Mammary epithelial cell (primary cell): ENCODE data around the gene NLGN4Y.

Experiments used
- EZH2 ChIP-seq: IDR thresholded peaks from 2 replicates; pipeline ENCODE4 v1.6.1; 2012; ENCODE audit warnings: low read length, inconsistent platforms, borderline replicate concordance
- TF ChIP-seq, protein P1 (sequence below), 2 donors: IDR thresholded peaks in 1 of 2; conservative IDR thresholded peaks in 1 of 2; 2 replicates each; pipeline ENCODE4 v1.5.1; 2011 to 2012; ENCODE audit warnings: inconsistent platforms in 2 of 2, low read length in 2 of 2, mild to moderate bottlenecking in 2 of 2, control low read depth in 1 of 2, low read depth in 1 of 2; ENCODE audit not compliant: insufficient read depth in 1 of 2; ENCODE audit errors: extremely low read depth in 1 of 2

DNA sequence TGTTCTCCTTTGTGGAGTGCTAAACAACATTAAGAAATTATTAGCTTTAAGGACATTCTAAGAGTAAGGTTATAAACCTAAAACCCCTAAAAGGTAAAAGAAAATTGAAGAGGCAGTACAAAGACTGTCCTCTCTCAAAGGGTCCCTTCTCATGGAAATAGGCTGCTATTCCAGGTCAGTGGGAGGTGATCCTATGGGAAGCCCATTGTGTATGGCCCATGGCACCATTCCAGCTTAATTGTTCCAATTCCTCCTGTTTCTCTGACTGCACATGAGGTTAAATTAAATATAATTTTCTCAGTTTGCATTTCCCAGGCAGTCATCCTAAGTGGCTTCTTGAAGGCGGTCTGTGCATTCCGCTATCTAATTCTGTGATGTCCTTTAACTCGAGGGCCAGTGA, 57.0 kb downstream of the NLGN4Y start:
- TF ChIP-seq, protein P1, sequence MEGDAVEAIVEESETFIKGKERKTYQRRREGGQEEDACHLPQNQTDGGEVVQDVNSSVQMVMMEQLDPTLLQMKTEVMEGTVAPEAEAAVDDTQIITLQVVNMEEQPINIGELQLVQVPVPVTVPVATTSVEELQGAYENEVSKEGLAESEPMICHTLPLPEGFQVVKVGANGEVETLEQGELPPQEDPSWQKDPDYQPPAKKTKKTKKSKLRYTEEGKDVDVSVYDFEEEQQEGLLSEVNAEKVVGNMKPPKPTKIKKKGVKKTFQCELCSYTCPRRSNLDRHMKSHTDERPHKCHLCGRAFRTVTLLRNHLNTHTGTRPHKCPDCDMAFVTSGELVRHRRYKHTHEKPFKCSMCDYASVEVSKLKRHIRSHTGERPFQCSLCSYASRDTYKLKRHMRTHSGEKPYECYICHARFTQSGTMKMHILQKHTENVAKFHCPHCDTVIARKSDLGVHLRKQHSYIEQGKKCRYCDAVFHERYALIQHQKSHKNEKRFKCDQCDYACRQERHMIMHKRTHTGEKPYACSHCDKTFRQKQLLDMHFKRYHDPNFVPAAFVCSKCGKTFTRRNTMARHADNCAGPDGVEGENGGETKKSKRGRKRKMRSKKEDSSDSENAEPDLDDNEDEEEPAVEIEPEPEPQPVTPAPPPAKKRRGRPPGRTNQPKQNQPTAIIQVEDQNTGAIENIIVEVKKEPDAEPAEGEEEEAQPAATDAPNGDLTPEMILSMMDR (conservative IDR thresholded peaks at IDR 0.05 in 1 of 2, IDR thresholded peaks at IDR 0.05 in 1 of 2; ENCODE audit: extremely low read depth in 1 of 2, insufficient read depth in 1 of 2, low read depth in 1 of 2, low read length in 2 of 2), result no peak
- TF ChIP-seq EZH2, result no peak
